ENCODE results near the gene SLC6A6.

GRCh38 chr3:14464521-14464920 is 62.1 kb downstream of the SLC6A6 start:
- TF ChIP-seq CTCF (IDR thresholded peaks at IDR 0.05) (no peak), EP300 (IDR thresholded peaks at IDR 0.05; ENCODE audit: low read depth) (no peak)
